Dedifferentiated amniotic fluid mesenchymal stem cell (primary cell): Measurements from ENCODE around the gene KAZN.
A peak's percentile ranks its signal among the peaks of the same experiment; 100 is the strongest.

Source experiments
- DNase-seq: peaks from one replicate; pipeline ENCODE4 v3.0.0-alpha.2; 2016; ENCODE audit errors: extremely low spot score

Gene KAZN

GRCh38 chr1:14913482-14914177 lies 315.1 kb downstream of the KAZN start:
- DNase-seq = no peak

GRCh38 chr1:14914351-14914988 lies 316.0 kb downstream of the KAZN start:
- DNase-seq = no peak

- DNase-seq = no peak
These were observed 317.0 kb downstream of the KAZN start for GRCh38 chr1:14915356-14916054.

- no peak for DNase-seq
These were observed 320.8 kb downstream of the KAZN start for GRCh38 chr1:14919289-14919688.

- no peak for DNase-seq
These were observed 321.3 kb downstream of the KAZN start for GRCh38 chr1:14919751-14920150.

GRCh38 chr1:14921057-14921456 lies 322.6 kb downstream of the KAZN start:
- no peak for DNase-seq

GRCh38 chr1:14922942-14923726 lies 324.6 kb downstream of the KAZN start:
- no peak for DNase-seq

GRCh38 chr1:14923727-14924452 lies 325.4 kb downstream of the KAZN start:
- DNase-seq = peak; percentile 68

- DNase-seq = peak; percentile 24
These were observed 326.2 kb downstream of the KAZN start for GRCh38 chr1:14924455-14925331.

- DNase-seq = no peak
These were observed 327.1 kb downstream of the KAZN start for GRCh38 chr1:14925336-14926136.

- no peak for DNase-seq
These were observed 327.7 kb downstream of the KAZN start for GRCh38 chr1:14926229-14926628.

GRCh38 chr1:14926818-14927575 lies 328.5 kb downstream of the KAZN start:
- DNase-seq = no peak

GRCh38 chr1:14928412-14928811 lies 329.9 kb downstream of the KAZN start:
- DNase-seq = no peak

GRCh38 chr1:14928886-14929546 lies 330.5 kb downstream of the KAZN start:
- no peak for DNase-seq

- DNase-seq = no peak
These were observed 331.2 kb downstream of the KAZN start for GRCh38 chr1:14929547-14930246.

GRCh38 chr1:14930247-14930965 lies 331.9 kb downstream of the KAZN start:
- no peak for DNase-seq

- DNase-seq = no peak
These were observed 333.7 kb downstream of the KAZN start for GRCh38 chr1:14932034-14932638.
